Measurements from ENCODE around the gene PTPRN2. TPM values are rescaled to one million over a fixed set of nuclear protein-coding genes. Genes with fewer than 3 reads are reported as not detected.

PTPRN2 gene
- total RNA-seq, 1 donor from 2014 or later, result 2.4 TPM

- no peak for DNase-seq (ENCODE audit: low read depth)
- no peak for TF ChIP-seq CTCF (IDR thresholded peaks at IDR 0.05; ENCODE audit: insufficient read depth, low read length, poor library complexity, severe bottlenecking)
These were observed 976.8 kb downstream of the PTPRN2 start for GRCh38 chr7:157610671-157611295.

GRCh38 chr7:157609932-157610640, 977.5 kb downstream of the PTPRN2 start:
- H3K27me3 ChIP-seq (ENCODE audit: control insufficient read depth, insufficient read depth, low read length), result peaks cover 31% of the 10 kb centered on the region
- no peaks in the 10 kb centered on the region for H3K36me3 ChIP-seq (ENCODE audit: control insufficient read depth, insufficient read depth, low read length)
- TF ChIP-seq CTCF (IDR thresholded peaks at IDR 0.05; ENCODE audit: insufficient read depth, low read length, poor library complexity, severe bottlenecking), result no peak
- no peak overlapping the region for H3K4me3 ChIP-seq (ENCODE audit: low read depth, low read length)
- DNase-seq (ENCODE audit: low read depth), result no peak

More at GRCh38 chr7:157610671-157611295, 976.8 kb downstream of the PTPRN2 start:
- H3K27me3 ChIP-seq (ENCODE audit: control insufficient read depth, insufficient read depth, low read length), result peaks cover 31% of the 10 kb centered on the region
- H3K36me3 ChIP-seq (ENCODE audit: control insufficient read depth, insufficient read depth, low read length), result no peaks in the 10 kb centered on the region
- no peak overlapping the region for H3K4me3 ChIP-seq (ENCODE audit: low read depth, low read length)

- no peak overlapping the region for H3K4me3 ChIP-seq (ENCODE audit: low read depth, low read length)
- no peak for DNase-seq (ENCODE audit: low read depth)
- no peaks in the 10 kb centered on the region for H3K36me3 ChIP-seq (ENCODE audit: control insufficient read depth, insufficient read depth, low read length)
- H3K27me3 ChIP-seq (ENCODE audit: control insufficient read depth, insufficient read depth, low read length), result peaks cover 27% of the 10 kb centered on the region
- TF ChIP-seq CTCF (IDR thresholded peaks at IDR 0.05; ENCODE audit: insufficient read depth, low read length, poor library complexity, severe bottlenecking), result no peak
These were observed 978.1 kb downstream of the PTPRN2 start for GRCh38 chr7:157609516-157609915.

GRCh38 chr7:157607218-157607617, 980.4 kb downstream of the PTPRN2 start:
- H3K4me3 ChIP-seq (ENCODE audit: low read depth, low read length), result no peak overlapping the region
- TF ChIP-seq CTCF (IDR thresholded peaks at IDR 0.05; ENCODE audit: insufficient read depth, low read length, poor library complexity, severe bottlenecking), result no peak
- peaks cover 4% of the 10 kb centered on the region for H3K27me3 ChIP-seq (ENCODE audit: control insufficient read depth, insufficient read depth, low read length)
- no peaks in the 10 kb centered on the region for H3K36me3 ChIP-seq (ENCODE audit: control insufficient read depth, insufficient read depth, low read length)
- DNase-seq (ENCODE audit: low read depth), result no peak

GRCh38 chr7:157606140-157606539, 981.5 kb downstream of the PTPRN2 start:
- Histone ChIP-seq H3K4me3 (ENCODE audit: low read depth, low read length) (no peak overlapping the region), H3K36me3 (ENCODE audit: control insufficient read depth, insufficient read depth, low read length) (no peaks in the 10 kb centered on the region), H3K27me3 (ENCODE audit: control insufficient read depth, insufficient read depth, low read length) (no peaks in the 10 kb centered on the region)
- DNase-seq (ENCODE audit: low read depth), result no peak
- no peak for TF ChIP-seq CTCF (IDR thresholded peaks at IDR 0.05; ENCODE audit: insufficient read depth, low read length, poor library complexity, severe bottlenecking)

Data from kidney epithelial cell (primary cell).